Posterior vena cava (tissue), 2 donors: ENCODE data around the gene DLK1. TPM values are rescaled to one million over a fixed set of nuclear protein-coding genes. Genes with fewer than 3 reads are reported as not detected.
A peak's percentile ranks its signal among the peaks of the same experiment; 100 is the strongest.

Source experiments
- DNase-seq: peaks from one replicate; pipeline ENCODE4 v3.0.0-alpha.2; 2020; ENCODE audit warnings: low spot score
- intact Hi-C, 2 donors: fragments of 100-400 bp; cut with DNase I; formaldehyde crosslinking; loops; one replicate each; pipeline versions ENCODE4 v1.14.1 to v1.14.2; 2022 to 2023
- total RNA-seq, 2 donors: library from RNA; stranded (reverse); fragmentation: NEBNext Ultra II Directional; extraction: Animal tissue kit (Norgen Biotek cat#: 25700); gene quantifications; one replicate each; pipeline ENCODE4 v1.2.1, GENCODE V29; 2021
- donor health status: DM: yes; HTN: yes; CAD: no.
- donor health status: DM: yes; HTN: yes; CAD: no.

DLK1 gene
- total RNA-seq, 2 donors from 2014 or later: not detected

- peak; percentile 40 for DNase-seq
- intact Hi-C loops: no loop called here
Observed at GRCh38 chr14:100782516-100783320, 56.0 kb downstream of the DLK1 start.

- peak; percentile 77 for DNase-seq
- intact Hi-C loops: no loop called here
Observed at GRCh38 chr14:100783630-100784370, 57.1 kb downstream of the DLK1 start.

GRCh38 chr14:100784523-100785337, 58.0 kb downstream of the DLK1 start:
- DNase-seq: peak; percentile 47
- intact Hi-C loops: no loop called here

- intact Hi-C loops: no loop called here
- DNase-seq: no peak
Observed at GRCh38 chr14:100785338-100785615, 58.6 kb downstream of the DLK1 start.

GRCh38 chr14:100785626-100786025, 58.9 kb downstream of the DLK1 start:
- DNase-seq: peak; percentile 45
- intact Hi-C loops: no loop called here

- DNase-seq: peak; percentile 28
Observed at GRCh38 chr14:100786131-100786530, 59.4 kb downstream of the DLK1 start.

GRCh38 chr14:100786576-100787219, 60.0 kb downstream of the DLK1 start:
- DNase-seq: no peak
- intact Hi-C loops: no loop called here

More at GRCh38 chr14:100786131-100786530, 59.4 kb downstream of the DLK1 start:
- intact Hi-C loops: no loop called here

GRCh38 chr14:100787659-100788058, 61.0 kb downstream of the DLK1 start:
- intact Hi-C loops: no loop called here

More at GRCh38 chr14:100787659-100788058, 61.0 kb downstream of the DLK1 start:
- DNase-seq: no peak

Other genes starting within 250 kb of the DLK1 start
- gene BEGAIN, start 139.5 kb upstream of the DLK1 start, total RNA-seq: 1 to 10 TPM in 1 of 2 donors, under 1 TPM in 1; 0.56 to 1.2 TPM
- gene MEG3, start 99.2 kb downstream of the DLK1 start, total RNA-seq: 10 to 100 TPM; 56.2 to 99.4 TPM
- gene RTL1, start 176.8 kb downstream of the DLK1 start, total RNA-seq: not detected